Stimulated activated CD4-positive, alpha-beta T cell treated with anti-CD3 and anti-CD28 coated beads, Interleukin-2, amount 100 ng/mL, for 48 hours (primary cell): ENCODE measurements around the gene CPM.

Experiments
- DNase-seq, 2 donors: peaks; one replicate each; pipeline ENCODE4 v3.0.0-alpha.2; 2020

Gene CPM

DNA sequence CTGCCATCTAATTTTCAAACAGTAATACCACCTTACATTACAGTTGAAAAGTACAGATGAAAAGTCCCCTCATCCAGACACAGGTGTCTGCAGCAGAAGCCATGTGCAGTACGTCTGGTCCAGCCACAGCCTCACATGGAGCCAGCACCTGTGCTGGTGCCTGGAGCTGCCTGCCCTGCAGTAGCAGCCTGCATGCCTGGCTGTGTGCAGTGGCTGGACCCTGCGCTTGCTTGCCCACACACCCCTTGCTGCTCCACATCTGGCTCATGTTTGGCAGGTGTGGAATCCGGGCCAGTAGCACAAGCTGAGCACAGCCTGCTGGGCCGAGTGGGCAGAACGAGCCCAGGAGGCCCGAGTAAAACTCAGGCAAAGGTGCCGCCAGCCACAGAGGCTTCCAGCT lies 21.8 kb upstream of the CPM start:
- DNase-seq, result no peak

DNA sequence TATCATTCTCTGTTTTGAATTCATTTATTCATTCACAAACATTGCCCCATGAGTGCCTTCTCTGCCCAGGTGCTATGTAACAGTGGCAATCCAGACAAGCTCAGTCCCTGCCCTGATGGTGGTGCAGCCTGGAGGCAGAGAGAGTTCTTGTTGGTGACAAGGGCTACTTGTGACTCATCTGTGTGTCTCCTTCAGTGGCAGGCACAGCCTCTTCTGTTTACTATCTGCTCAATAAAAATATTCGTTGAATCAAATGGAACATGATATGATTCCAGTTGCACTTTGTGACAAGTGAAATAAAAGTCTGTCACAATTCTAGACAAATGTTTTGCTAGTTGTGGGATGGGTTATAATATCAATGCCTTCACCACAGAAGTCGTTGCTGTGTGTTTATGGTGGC lies 20.6 kb upstream of the CPM start:
- no peak for DNase-seq

DNA sequence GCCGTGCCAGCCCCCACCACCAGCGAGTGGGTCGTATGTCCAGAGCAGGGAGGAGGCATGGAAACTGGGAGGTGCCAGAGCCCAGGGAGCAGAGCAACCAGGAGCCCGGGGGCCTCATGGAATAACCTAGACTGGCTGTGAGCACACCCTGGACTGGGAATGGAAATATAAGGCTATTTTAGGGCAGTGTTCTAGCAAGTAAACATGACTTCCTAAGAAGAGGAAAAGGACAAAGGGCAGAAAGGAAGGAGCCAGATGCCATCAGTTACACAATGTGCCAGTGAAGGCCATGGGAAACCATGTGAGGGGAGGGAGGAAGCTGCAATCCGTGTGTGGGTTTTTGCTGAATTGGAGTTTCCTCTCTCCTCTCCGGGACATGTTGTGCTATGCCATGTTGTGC lies 18.7 kb upstream of the CPM start:
- DNase-seq, result no peak

DNA sequence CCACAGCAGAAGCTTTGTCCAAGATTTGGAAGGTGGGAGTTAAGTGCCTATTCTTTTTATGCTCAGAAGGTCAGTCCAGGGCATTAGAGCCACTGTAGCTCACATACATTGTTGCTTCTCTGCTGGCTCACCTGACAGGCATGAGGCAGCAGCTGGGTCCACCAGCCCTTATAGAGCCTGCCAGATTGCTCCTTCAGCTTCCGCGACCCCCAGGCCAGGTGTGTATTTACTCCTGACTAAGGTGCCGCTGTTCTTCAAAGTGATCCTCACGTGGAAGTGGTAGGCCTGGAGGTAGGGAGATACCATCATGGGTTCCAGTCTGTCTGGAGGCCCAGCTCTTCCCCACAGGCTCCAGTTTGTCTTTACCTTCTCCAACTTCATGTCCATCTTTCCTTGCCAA lies 17.5 kb upstream of the CPM start:
- no peak for DNase-seq

DNA sequence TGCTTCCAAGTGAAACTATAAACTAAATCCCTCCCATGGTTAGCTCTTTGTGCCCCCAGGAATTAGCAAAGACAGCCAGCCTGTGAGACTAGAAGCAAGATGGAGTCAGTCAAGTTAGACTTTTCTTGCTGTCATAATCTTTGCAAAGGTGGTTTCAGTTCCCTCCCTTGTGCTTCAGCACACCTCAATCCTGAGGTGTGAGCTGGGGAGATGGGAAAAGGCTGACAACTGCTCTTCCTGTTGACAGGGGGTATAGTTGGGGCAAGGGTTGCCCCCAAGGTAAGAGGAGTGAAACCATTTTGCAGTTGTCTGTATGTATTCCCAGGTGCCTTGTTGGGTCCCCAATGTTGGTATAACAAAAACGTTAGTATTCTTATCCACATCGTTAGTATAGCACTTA lies 12.3 kb upstream of the CPM start:
- no peak for DNase-seq

DNA sequence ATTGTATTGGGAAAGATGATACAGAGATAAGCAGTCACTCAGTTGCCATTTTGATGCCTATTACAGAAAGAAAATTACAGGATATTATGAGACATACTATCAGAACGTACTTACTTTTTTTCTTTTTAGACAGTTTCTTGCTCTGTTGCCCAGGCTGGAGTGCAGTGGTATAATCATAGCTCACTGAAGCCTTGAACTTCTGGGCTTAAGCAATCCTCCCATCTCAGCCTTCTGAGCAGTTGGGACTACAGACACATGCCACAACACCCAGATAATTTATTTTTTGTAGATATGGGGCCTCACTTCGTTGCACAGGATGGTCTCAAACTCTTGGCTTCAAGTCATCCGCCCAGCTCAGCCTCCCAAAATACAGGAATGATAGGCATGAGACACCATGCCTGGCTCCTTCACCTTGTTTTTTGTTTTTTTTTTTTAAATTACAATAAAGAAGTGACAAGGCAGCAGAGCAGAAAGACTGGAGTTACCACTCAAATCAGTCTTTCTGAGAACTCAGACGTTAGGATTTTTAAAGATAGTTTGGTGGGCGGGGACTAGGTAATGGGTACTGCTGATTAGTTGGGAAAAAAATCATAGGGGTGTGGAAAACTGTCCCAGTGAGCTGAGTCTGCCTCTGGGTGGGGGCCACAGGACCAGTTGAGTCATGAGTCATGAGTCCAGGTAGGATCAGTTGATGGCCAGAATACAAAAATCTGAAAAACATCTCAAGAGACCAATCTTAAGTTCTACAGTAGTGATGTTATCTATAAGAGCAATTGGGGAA lies 11.5 kb upstream of the CPM start:
- no peak for DNase-seq

DNA sequence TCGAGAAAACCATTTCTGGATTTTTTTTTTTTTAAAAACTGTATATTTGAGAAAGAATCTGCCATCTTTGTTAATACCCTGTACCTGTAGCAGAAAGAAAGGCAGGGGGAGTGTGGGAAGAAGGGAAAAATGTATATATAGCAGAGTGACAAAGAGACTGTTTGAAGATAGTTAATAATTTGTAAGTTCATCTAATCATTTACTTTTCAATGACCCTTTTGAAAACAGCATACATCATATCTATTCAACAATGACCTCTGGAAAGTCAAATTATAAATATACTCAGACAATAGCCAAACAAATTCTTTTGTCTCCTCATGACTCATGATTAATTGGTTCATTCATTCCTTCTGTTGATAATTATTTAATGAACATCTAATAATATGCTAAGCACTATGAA lies 10.9 kb upstream of the CPM start:
- no peak for DNase-seq

DNA sequence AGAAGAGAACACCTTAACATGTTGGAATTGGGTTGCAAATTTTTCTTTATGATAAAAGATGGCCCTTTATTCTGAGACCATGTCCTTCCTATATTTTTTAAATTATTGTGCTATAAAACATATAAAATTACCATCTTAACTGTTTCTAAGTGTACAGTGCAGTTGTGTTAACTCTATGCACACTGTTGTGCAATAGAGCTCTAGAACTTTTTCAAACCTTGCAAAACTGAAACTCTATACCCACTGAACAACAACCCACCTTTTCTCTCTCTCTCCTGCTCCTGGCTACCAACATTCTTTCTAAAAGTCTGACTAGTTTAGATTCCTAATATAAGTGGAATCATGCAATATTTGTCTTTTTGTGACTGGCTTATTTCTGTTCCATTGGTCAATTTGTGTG lies 7.8 kb upstream of the CPM start:
- no peak for DNase-seq

DNA sequence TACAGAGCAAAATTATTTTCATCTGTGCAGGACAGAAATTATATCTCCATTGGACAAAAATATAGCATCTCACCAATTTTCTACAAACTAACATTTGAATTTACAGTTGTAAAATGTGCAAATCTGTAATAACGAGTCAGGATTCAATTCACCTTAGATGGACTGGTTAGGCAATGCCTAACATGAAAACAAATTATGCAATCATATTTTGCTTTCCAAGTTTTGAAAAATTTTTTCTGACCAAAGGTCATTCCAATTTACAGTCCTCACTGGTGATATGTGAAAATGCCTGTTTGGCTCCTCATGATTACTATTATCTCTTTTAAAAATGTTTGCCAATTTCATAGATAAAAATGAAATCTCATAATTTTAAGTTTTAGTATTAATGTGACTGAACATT lies 6.5 kb upstream of the CPM start:
- no peak for DNase-seq

DNA sequence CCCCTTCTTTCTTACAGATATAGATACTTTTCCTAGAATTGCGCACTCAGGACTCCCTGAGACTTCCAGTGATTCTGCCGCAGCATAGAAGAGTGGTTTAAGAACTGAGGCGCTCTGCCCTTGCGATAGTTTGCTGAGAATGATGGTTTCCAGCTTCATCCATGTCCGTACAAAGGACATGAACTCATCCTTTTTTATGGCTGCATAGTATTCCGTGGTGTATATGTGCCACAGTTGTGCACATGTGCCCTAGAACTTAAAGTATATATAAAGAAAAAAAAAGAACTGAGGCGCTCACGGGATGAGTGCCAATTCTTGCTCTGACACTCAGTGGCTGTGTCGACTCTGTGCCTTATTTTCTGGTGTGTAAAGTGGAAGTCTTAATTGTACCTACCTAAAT lies 1.4 kb upstream of the CPM start:
- DNase-seq, result no peak

DNA sequence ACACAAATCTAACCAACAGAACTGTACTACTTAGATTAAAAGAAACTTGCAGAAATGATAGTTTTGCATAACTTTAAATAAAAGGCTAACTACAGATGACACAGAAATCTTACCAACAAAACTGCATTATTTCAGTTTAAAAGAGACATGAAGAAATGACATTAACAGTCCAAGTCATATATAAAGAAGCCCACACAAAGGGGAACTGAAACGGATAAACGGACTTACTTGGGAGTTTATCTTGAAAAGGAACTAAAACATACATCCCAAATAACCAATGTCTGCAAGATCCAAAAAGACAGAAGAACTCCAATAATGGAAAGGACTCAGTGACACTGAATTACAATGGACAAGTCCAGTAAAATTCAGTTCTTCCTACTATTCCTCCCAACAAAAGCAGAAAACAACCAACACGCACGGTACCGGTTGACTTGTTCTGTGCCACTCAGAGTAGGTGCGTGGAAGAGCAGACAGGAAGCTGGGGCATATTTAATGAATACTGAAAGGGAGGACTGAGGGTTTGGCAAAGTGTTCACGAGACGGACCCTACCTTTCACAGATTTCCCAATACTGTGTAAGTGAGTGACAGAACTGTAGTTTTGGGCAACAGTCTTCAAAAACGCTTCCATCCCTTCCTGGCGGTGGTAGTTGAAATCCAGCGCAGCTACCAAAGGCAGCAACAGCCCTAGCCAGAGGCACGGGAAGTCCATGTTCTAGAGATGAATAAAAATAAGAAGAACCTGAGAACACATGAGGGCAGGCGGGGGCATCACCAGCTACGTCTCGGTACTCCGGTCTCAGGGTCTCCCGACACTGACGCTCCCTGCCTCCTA lies 627 bp downstream of the CPM start:
- DNase-seq, result peak in 1 of 2 donors; percentile 15

DNA sequence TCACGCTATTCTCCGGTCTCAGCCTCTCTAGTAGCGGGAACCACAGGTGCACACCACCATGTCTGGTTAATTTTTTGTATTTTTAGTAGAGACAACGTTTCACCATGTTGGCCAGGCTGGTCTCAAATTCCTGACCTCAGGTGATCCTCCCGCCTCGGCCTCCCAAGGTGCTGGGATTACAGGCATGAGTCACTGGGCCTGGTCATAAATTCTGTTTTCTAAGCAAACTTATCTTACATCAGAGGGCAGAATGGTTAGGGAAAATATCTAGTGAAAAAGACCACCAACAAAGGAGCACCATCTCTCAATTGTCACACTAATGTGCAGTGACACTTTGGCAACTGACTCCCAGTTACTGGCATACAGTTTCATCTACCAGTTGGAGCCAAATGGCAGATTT lies 2.8 kb downstream of the CPM start:
- no peak for DNase-seq

DNA sequence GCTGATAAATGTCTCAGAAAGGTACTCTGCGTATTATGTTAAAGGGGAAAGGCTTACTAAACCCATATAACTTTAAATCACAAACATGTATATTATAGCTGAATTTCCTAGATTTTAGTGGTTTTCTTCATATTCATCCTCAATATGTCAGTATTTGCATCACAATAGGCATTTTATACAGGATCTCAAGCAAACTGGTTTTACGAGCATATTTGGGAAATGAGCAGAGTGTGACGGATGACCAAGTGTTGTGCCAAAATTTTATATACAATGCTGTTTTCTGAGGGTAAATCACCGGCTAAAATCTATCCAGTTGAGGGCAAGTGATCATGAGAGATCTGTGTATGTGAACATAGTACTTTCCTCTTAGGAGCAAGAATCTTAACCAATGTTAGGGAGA lies 8.4 kb downstream of the CPM start:
- no peak for DNase-seq

DNA sequence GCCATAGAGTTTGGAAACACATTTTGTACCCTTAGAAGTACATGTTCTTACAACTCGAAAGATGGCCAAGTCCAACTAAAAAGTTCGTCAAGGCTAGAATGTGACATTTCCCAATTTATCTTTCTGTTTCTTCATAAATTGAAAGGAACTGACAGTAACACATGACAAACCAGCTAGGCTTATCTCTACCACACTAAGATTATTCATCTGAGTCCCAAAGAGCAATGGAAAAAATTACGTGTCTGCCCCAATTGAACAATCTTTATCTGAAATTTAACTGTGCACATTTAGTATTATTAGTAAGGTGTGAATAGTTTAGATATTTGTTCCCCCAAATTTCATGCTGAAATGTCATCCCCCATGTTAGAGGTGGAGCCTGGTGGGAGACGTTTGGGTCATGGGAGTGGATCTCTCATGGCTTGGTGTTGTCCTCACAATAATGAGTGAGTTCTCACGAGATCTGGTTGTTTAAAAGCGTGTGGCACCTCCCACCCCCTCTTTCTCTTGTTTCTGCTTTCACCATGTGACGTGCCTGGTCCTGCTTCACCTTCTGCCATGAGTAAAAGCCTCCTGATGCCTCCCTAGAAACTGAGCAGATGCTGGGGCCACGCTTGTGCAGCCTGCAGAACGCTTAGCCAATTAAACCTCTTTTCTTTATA lies 13.3 kb downstream of the CPM start:
- peak; percentile 15 to 29 for DNase-seq

DNA sequence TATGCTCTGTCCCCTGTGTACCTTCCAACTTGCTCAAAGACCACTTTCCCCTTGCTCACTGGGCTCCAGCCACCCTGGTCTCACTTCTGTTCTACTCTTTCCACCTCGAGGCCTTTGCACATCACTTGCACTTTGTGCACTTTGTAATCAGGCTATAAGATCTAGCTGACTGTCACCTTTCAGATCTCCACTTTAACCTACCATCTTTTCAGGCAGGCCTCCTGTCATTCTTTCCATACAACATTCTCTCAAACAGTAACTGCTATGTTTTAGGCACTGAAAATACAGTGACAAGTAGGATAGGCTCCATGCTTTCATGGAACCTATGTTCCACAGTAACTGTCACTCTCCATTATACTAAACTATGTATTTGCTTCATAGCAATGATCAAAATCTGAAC lies 14.0 kb downstream of the CPM start:
- no peak for DNase-seq

DNA sequence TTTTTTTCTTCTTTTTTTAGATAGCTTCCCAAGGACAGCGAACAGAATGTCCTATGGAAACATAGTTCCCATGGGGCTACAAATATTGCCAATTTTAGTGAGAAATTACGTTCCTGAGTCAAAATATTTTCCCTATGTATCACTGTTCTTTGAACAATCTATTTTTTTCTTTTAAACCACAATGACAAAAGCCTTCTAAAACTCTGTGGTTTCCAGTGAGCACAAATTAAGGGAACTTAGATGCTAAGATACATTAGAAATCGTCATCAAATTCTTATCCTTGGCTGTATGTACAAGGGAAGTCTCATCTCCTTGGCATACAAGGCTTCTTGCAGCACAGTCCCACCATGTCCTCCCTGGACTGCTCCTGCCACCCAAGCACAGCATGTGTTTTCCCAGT lies 17.9 kb downstream of the CPM start:
- DNase-seq, result no peak

DNA sequence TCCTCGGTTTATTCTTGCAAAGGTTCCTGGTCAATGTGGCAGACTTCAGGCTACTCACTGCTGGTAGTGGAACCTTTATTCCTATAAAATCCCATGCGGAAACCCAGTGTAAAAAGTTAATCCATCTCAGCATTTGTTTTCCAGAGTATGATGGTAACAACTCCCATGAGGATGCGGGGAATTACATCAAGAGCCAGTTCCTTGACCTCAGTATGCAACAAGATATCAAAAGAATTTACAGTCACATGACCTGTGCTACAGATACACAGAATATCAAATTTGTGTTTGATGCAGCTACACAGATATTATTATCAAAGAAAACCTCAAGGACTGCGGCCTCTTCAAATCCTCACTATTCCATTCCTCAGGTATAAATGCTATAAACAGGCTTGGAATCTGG lies 19.3 kb downstream of the CPM start:
- no peak for DNase-seq

DNA sequence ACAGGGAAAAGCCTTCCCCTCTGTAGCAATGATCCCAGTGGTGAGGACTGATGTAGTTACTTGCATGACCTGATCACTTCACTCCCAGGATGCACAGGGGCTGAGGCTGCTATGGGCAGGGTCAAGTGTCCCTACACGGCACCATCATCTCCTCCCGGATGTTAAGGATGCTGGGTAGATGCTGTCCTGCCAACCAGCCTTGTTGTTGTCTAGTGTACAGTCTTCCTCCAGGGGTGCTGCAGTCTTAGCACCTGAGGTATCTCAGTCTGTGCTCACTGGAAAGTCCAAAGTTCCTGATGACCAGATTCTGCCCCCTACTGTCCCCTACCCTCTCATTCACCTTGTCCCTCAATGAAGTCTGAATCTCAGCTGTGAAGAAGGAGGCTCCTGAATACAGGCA lies 20.1 kb downstream of the CPM start:
- no peak for DNase-seq

DNA sequence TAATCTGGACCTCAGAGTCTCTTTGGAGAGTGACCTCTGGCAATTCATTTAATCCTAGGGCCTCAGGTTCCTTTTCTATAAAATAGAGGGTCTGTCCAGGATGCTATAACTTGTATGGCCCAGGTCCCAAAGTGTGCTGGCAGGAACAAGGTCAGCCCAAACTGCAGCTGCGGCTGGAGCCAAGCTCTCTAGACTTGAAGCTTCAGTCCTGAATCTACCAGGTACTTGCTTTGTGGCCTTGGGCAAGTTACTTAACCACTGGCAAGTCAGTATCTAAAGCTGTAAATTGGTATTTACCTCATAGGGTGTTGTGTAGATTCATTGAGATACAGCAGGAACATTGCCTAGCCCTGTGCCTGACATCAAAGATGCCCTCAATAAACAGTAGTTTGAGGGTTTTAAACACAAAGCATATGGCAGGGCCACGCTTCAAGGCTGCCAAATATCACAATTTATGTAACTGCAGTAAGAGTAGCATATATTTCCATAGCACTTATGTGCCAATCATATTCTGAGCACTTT lies 21.7 kb downstream of the CPM start:
- DNase-seq, result no peak

DNA sequence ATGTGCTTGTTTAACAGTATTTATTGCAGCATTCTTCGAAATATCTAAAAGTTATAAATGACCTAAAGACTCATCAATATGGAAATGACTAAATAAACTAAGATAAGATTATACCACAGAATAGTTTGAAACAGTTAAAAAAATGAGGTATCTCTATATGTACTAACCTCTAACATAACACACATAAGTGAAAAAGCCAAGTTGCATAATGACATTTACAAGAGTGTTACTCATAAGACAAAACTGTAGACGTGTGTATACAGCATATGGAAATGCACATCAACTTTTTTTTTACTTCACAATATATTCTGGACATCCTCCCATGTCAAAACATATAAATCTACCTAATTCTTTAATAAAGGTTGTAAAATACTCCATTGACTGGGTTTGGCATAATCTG lies 22.8 kb downstream of the CPM start:
- DNase-seq, result no peak

DNA sequence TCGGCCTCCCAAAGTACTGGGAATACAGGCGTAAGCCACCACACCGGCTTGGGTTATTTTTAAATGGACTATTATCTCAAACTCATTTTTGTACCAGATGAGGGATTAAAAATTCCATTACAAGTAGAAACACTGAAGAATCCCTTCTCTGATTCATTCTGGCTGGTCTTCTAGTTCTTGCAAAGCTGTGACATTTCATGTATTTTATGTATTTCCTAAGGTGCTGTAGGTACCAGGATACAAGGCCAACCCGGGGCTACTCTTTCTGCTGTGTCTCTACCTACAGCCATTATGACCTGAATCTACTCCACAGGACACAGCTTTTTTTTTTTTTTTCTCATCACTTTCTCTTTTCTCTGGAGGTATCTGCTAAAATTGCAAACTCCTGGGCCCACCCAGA lies 24.9 kb downstream of the CPM start:
- no peak for DNase-seq

DNA sequence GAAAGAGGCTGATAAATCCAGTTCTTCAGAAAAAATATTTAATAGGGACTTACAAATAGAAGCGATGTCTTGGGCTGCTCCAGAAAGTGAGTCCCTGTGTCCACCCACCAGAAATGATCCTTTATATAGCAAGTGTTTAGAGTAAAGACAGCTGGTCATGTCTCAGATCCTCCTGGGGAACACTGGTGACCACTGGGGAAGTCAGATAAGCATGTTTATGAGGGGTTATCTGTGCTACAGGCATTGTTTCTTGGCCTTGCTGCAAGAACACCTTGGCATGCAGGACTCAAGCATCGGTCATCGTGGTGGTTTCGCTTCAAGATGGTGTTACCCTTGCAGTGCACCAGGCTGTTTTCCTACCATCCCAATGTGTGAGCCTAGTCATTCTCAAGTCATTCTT lies 27.2 kb downstream of the CPM start:
- DNase-seq, result no peak

DNA sequence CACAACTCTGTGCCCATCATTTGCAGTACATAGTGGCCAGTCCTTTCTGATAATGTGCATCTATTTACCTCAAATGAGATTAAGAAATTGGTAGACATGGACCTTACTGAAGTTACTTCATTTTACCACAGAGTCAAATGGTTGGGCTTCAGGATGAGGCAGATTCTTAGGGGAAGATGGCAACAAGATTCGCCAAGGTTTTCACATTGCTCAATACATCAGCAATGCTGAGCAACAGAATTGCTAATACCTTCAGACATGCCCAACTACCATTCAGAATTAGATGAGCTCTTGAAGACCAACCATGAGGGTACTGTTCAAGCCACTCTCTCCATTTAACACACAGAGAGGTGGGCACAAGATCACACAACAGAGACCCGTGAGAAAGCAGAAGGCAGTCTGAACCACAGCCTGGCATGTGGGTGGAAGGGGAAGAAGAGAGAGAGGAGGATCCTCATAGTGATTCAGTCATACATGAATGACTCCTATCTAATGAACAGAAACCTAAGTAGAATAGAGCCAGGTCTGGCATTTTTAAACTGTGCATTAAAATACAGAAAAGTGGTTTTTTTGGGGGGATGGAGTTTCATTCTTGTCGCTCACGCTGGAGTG lies 28.5 kb downstream of the CPM start:
- no peak for DNase-seq
